Bronchial epithelial cell (primary cell): Measurements from ENCODE around the gene S100A11. TPM values are rescaled to one million over a fixed set of nuclear protein-coding genes. Genes with fewer than 3 reads are reported as not detected.
"Not testable (repeated sequence)": the region's sequence is repeated elsewhere in the genome, so short reads cannot be mapped to it uniquely, and the experiment has no call there.

Source experiments
- DNase-seq: peaks from one replicate; pipeline ENCODE4 v3.0.0-alpha.2; 2010; ENCODE audit warnings: low read depth
- FAIRE-seq: peaks from 2 replicates; lab custom pipeline; 2011; peaks lifted over from hg19 to GRCh38; lab: Jason Lieb, UNC
- H3K27me3 ChIP-seq: 2 replicates; pipeline ENCODE4 v1.5.1; 2011; ENCODE audit warnings: low read length; ENCODE audit not compliant: control insufficient read depth, insufficient read depth
- H3K36me3 ChIP-seq: 2 replicates; pipeline ENCODE4 v1.5.1; 2011; ENCODE audit warnings: low read length; ENCODE audit not compliant: control insufficient read depth, insufficient read depth
- H3K4me3 ChIP-seq: 2 replicates; pipeline ENCODE4 v1.5.1; 2011; ENCODE audit warnings: mild to moderate bottlenecking, low read depth, low read length, control low read depth
- CTCF ChIP-seq: IDR thresholded peaks from 2 replicates; pipeline ENCODE4 v1.5.1; 2011; ENCODE audit warnings: mild to moderate bottlenecking, moderate library complexity, low read length, control low read depth, inconsistent platforms; ENCODE audit not compliant: insufficient read depth, severe bottlenecking
- total RNA-seq: library from RNA; depleted of rRNA; stranded (reverse); fragments of >200 nt; gene quantifications from 2 replicates; pipeline ENCODE4 v1.2.1, GENCODE V29; 2014

Gene S100A11
- 58.7 and 151 TPM in 2 replicates for total RNA-seq

- Histone ChIP-seq H3K27me3 (no peaks in the 10 kb centered on the region), H3K36me3 (peaks cover 25% of the 10 kb centered on the region), H3K4me3 (peak within 1 kb of the TSS; percentile 84)
- DNase-seq (peak; percentile 73), FAIRE-seq (no peak)
- no peak for TF ChIP-seq CTCF
Measured at GRCh38 chr1:152036267-152037216, at the start of gene S100A11. TSS of gene S100A11 (minus strand) at chr1:152037004. CDS start at chr1:152036915, 89 bp downstream.

GRCh38 chr1:152084853-152085252, 48.0 kb upstream of the S100A11 start:
- no peak for TF ChIP-seq CTCF
- DNase-seq (no peak), FAIRE-seq (no peak)
- Histone ChIP-seq H3K36me3 (no peaks in the 10 kb centered on the region), H3K4me3 (no peak overlapping the region), H3K27me3 (peaks cover 6% of the 10 kb centered on the region)

GRCh38 chr1:152081026-152081425, 44.2 kb upstream of the S100A11 start:
- FAIRE-seq, H3K4me3 ChIP-seq, H3K36me3 ChIP-seq, DNase-seq, H3K27me3 ChIP-seq: not testable (repeated sequence)

GRCh38 chr1:152080494-152080893, 43.7 kb upstream of the S100A11 start:
- DNase-seq, H3K4me3 ChIP-seq, H3K27me3 ChIP-seq, H3K36me3 ChIP-seq, FAIRE-seq: not testable (repeated sequence)

- DNase-seq (no peak), FAIRE-seq (no peak)
- Histone ChIP-seq H3K4me3 (no peak overlapping the region), H3K36me3 (no peaks in the 10 kb centered on the region), H3K27me3 (peaks cover 2% of the 10 kb centered on the region)
- TF ChIP-seq CTCF, result no peak
Measured at GRCh38 chr1:152078831-152079441, 42.1 kb upstream of the S100A11 start.

- no peak for DNase-seq
- no peak for TF ChIP-seq CTCF
- Histone ChIP-seq H3K4me3 (no peak overlapping the region), H3K36me3 (no peaks in the 10 kb centered on the region), H3K27me3 (peaks cover 6% of the 10 kb centered on the region)
- FAIRE-seq, result peak; percentile 13
Measured at GRCh38 chr1:152072311-152072710, 35.5 kb upstream of the S100A11 start.
